Endothelial cell of umbilical vein (primary cell): Measurements from ENCODE around the gene GPS1. TPM values are rescaled to one million over a fixed set of nuclear protein-coding genes. Genes with fewer than 3 reads are reported as not detected.

Experiments
- BruUV-seq: library from RNA; stranded (reverse); fragments of 400-500 nt; replicated peaks from 2 replicates; lab custom pipeline; 2021; lab: Mats Ljungman, UMichigan
- CTCF ChIA-PET: fragments of 300-600, 350-600 bp; sonication (Branson Sonifier 250); formaldehyde crosslinking; loops from one replicate; lab custom pipeline; 2021; ENCODE audit warnings: antibody characterized with exemption, inconsistent platforms; lab: Charles Lee
- POLR2A ChIA-PET: fragments of 300-600, 350-600 bp; sonication (Branson Sonifier 250); formaldehyde crosslinking; loops from one replicate; lab custom pipeline; 2021; ENCODE audit warnings: antibody characterized with exemption, inconsistent platforms; lab: Charles Lee
- DNase-seq: peaks from one replicate; pipeline ENCODE4 v3.0.0-alpha.2; 2011; ENCODE audit warnings: low read depth, low spot score
- FAIRE-seq: peaks from 2 replicates; lab custom pipeline; 2011; peaks lifted over from hg19 to GRCh38; lab: Jason Lieb, UNC
- H2AFZ ChIP-seq: 2 replicates; pipeline ENCODE4 v1.6.0; 2012; ENCODE audit warnings: low read depth, low read length, control low read depth, inconsistent platforms
- H3K27ac ChIP-seq: 2 replicates; pipeline ENCODE4 v1.5.1; 2011; ENCODE audit warnings: low read depth, mild to moderate bottlenecking, control low read depth, low read length, moderate library complexity; ENCODE audit not compliant: insufficient read depth
- H3K27me3 ChIP-seq, 2 experiments: 2 replicates each; pipeline versions ENCODE4 v1.6.0 to v1.6.1; 2011; ENCODE audit warnings: low read length in 2 of 2, mixed read lengths in 1 of 2; ENCODE audit not compliant: control insufficient read depth in 2 of 2, insufficient read depth in 2 of 2
- H3K36me3 ChIP-seq, 2 experiments: 2 replicates in 1 of 2; 3 replicates in 1 of 2; pipeline ENCODE4 v1.5.1; 2011; ENCODE audit warnings: low read length in 2 of 2, mild to moderate bottlenecking in 1 of 2, moderate library complexity in 1 of 2; ENCODE audit not compliant: control insufficient read depth in 2 of 2, insufficient read depth in 2 of 2; ENCODE audit errors: extremely low read depth in 1 of 2
- H3K4me1 ChIP-seq: 3 replicates; pipeline ENCODE4 v1.5.1; 2011; ENCODE audit warnings: mild to moderate bottlenecking, low read length; ENCODE audit not compliant: control insufficient read depth, insufficient read depth; ENCODE audit errors: extremely low read depth
- H3K4me2 ChIP-seq: 2 replicates; pipeline ENCODE4 v1.6.1; 2011; ENCODE audit warnings: low read length, control low read depth, mixed read lengths; ENCODE audit not compliant: insufficient read depth
- H3K4me3 ChIP-seq, 3 experiments: fragments of 200-600 bp in 1 of 3; sonication (generic), shearing (Covaris generic) in 1 of 3; replicated peaks in 1 of 3; 2 replicates each; pipeline ENCODE4 v1.5.1; 2011 to 2016; ENCODE audit warnings: control low read depth in 3 of 3, low read length in 3 of 3, mild to moderate bottlenecking in 2 of 3, inconsistent platforms in 1 of 3, low read depth in 1 of 3, moderate library complexity in 1 of 3; ENCODE audit not compliant: insufficient read depth in 1 of 3
- H3K79me2 ChIP-seq: 2 replicates; pipeline ENCODE4 v1.6.0; 2012; ENCODE audit warnings: low read length, inconsistent platforms; ENCODE audit not compliant: control insufficient read depth, insufficient read depth
- H3K9ac ChIP-seq: replicated peaks from 2 replicates; pipeline ENCODE3; 2011; ENCODE audit warnings: low read length, control low read depth; ENCODE audit not compliant: insufficient read depth; ENCODE audit errors: extremely low read depth
- H3K9me1 ChIP-seq: replicated peaks from 3 replicates; pipeline ENCODE4 v1.6.0; 2011; ENCODE audit warnings: mild to moderate bottlenecking, low read length; ENCODE audit not compliant: control insufficient read depth, insufficient read depth; ENCODE audit errors: extremely low read depth
- H3K9me3 ChIP-seq: replicated peaks from 2 replicates; pipeline ENCODE4 v1.5.1; 2012; ENCODE audit warnings: low read length, inconsistent platforms; ENCODE audit not compliant: control insufficient read depth, insufficient read depth
- H4K20me1 ChIP-seq: replicated peaks from 2 replicates; pipeline ENCODE3; 2011; ENCODE audit warnings: mild to moderate bottlenecking, low read length; ENCODE audit not compliant: control insufficient read depth, insufficient read depth; ENCODE audit errors: extremely low read depth
- CTCF ChIP-seq, 2 donors: IDR thresholded peaks; 1 replicate in 1 of 2; 2 replicates in 1 of 2; pipeline ENCODE4 v1.5.1; 2011; ENCODE audit warnings: low read length in 2 of 2, mild to moderate bottlenecking in 2 of 2, moderate library complexity in 2 of 2, control low read depth in 1 of 2, inconsistent platforms in 1 of 2, low read depth in 1 of 2; ENCODE audit not compliant: insufficient read depth in 1 of 2; ENCODE audit errors: extremely low read depth in 1 of 2
- EZH2 ChIP-seq: IDR thresholded peaks from 2 replicates; pipeline ENCODE4 v1.6.1; 2012; ENCODE audit warnings: borderline replicate concordance, low read depth, mild to moderate bottlenecking, moderate library complexity, low read length, inconsistent platforms; ENCODE audit not compliant: severe bottlenecking
- FOS ChIP-seq: IDR thresholded peaks from 2 replicates; pipeline ENCODE4 v1.6.1; 2011; ENCODE audit warnings: mild to moderate bottlenecking, low read length, moderate library complexity, borderline replicate concordance; ENCODE audit not compliant: insufficient read depth
- GATA2 ChIP-seq: IDR thresholded peaks from 2 replicates; pipeline ENCODE4 v1.7.0; 2011; ENCODE audit warnings: low read depth, mild to moderate bottlenecking, moderate library complexity, mixed read lengths, low read length; ENCODE audit not compliant: insufficient read length, insufficient read depth
- JUN ChIP-seq: IDR thresholded peaks from 2 replicates; pipeline ENCODE4 v1.6.1; 2011; ENCODE audit warnings: borderline replicate concordance, low read depth; ENCODE audit not compliant: insufficient read length, insufficient read depth
- MAX ChIP-seq: IDR thresholded peaks from 2 replicates; pipeline ENCODE4 v1.6.1; 2011; ENCODE audit not compliant: insufficient read depth, insufficient read length
- MYC ChIP-seq: IDR thresholded peaks from one replicate; pipeline ENCODE4 v1.6.1; 2011; ENCODE audit warnings: mild to moderate bottlenecking, low read depth, low read length
- POLR2A ChIP-seq: IDR thresholded peaks from 2 replicates; pipeline ENCODE4 v1.6.1; 2012; ENCODE audit warnings: low read depth, mild to moderate bottlenecking, control low read depth, low read length
- POLR2AphosphoS5 ChIP-seq: IDR thresholded peaks from 2 replicates; pipeline ENCODE4 v1.6.1; 2012; ENCODE audit warnings: low read depth, mild to moderate bottlenecking, control low read depth, low read length, moderate library complexity; ENCODE audit not compliant: insufficient read depth
- dilution Hi-C: fragments of 300-500 bp; cut with MboI; formaldehyde crosslinking; loops from one replicate; pipeline ENCODE4 v1.15.0; 2019; ENCODE audit warnings: low sequenced_read_pairs; ENCODE audit not compliant: extremely low pct_ligation_motif_present
- intact Hi-C: fragments of 100-400 bp; cut with micrococcal nuclease; formaldehyde crosslinking; loops from one replicate; pipeline ENCODE4 v1.10.0; 2022
- polyA plus RNA-seq, 4 experiments: library from polyadenylated mRNA; depleted of rRNA in 3 of 4; stranded (reverse) in 3 of 4; unstranded in 1 of 4; fragments of >200 nt; gene quantifications; 2 replicates each; pipeline versions ENCODE4 v1.2.1 to v1.2.3, GENCODE V29; 2011 to 2012; ENCODE audit warnings: missing spikeins in 1 of 4
- total RNA-seq: library from RNA; stranded (reverse); gene quantifications from 2 replicates; pipeline ENCODE4 v1.2.3, GENCODE V29; 2021

GPS1 gene
- total and polyA plus RNA-seq, 2 donors (not counting 3 experiments of a cell fraction or from before 2014, with no cell fraction given) = 116 to 178 TPM

- Histone ChIP-seq H3K4me3 (no peak overlapping the region), H3K4me1 (peaks cover 16% of the 10 kb centered on the region), H2AFZ (no peak overlapping the region), H3K36me3 (no peaks in the 10 kb centered on the region), H3K79me2 (peaks cover 7% of the 10 kb centered on the region), H3K27ac (no peak overlapping the region), H4K20me1 (no peaks in the 10 kb centered on the region), H3K9me3 (no peaks in the 10 kb centered on the region), H3K27me3 (no peaks in the 10 kb centered on the region), H3K4me2 (no peak overlapping the region), H3K9ac (no peak overlapping the region), H3K9me1 (no peaks in the 10 kb centered on the region)
- dilution Hi-C loops (no loop called here), intact Hi-C loops (loop anchor here (10.0 kb wide), 2 partner anchors 201 to 381 kb away; partner anchors contain the start of genes HEXD and OGFOD3)
- no peak for DNase-seq
- TSS peak; percentile 21 for BruUV-seq
- ChIA-PET CTCF (interaction anchor here (1.5 kb wide), 1 partner anchor 74 kb away, joined by 7 read pairs; no protein-coding TSS in a partner anchor), POLR2A (no interaction called here)
- no peak for TF ChIP-seq MAX
- no peak for TF ChIP-seq CTCF (IDR thresholded peaks at IDR 0.05; ENCODE audit: extremely low read depth in 1 of 2, insufficient read depth in 1 of 2, low read depth in 1 of 2, low read length in 2 of 2)
- no peak for TF ChIP-seq MYC
- TF ChIP-seq GATA2 = no peak
- no peak for TF ChIP-seq POLR2AphosphoS5
- no peak for TF ChIP-seq FOS
- TF ChIP-seq POLR2A = no peak
- no peak for TF ChIP-seq JUN
- no peak for TF ChIP-seq EZH2
- FAIRE-seq = no peak
Observed at GRCh38 chr17:82033359-82034085, 18.2 kb upstream of the GPS1 start.
